Measurements from ENCODE around the gene ANKRD29. TPM values are rescaled to one million over a fixed set of nuclear protein-coding genes. Genes with fewer than 3 reads are reported as not detected.
"Not testable (repeated sequence)": the region's sequence is repeated elsewhere in the genome, so short reads cannot be mapped to it uniquely, and the experiment has no call there.

The ANKRD29 gene
- polyA plus RNA-seq, 3 donors: 0.55 to 0.93 (median 0.78) TPM

DNA sequence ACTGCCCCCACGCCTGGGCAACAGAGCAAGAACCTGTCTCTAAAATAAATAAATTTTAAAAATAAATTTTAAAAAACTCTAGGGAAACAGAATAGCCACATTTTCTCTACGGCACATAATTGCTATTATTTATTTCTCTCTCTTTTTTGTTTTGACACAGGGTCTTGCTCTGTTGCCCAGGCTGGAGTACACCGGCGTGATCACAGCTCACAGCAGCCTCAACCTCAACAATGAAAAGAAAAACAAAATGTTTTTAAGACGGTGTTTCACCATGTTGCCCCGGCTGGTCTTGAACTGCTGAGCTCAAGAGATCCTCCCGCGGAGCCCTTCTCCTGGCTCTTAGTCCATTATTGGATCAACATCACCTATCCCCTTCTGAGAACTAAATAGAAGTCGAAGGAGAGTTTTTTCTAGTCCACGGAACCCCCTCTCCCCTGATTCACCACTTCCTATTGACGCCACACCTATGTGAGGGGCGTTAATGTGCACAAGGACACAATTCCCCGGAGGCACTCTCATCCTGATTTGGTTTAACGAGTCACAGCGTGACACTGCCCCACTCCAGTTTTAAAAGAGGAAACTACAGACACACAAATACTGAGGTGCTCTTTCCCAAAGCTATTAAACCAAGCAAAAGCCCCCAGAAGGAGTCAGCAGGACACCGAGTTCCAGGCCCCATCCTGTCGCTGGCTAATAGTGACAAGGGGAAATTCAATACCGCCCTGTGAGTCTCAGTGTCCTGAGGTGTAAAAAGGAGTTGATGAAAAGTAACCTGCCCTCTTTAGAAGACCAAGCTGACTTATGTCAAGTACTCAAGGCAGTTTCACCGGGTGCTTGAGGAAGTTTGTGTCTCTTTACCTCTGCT, 77.5 kb downstream of the ANKRD29 start:
- peak in 2 of 3 donors; percentile 5 to 12 for DNase-seq (ENCODE audit: low read depth in 3 of 3, low spot score in 2 of 3)

DNA sequence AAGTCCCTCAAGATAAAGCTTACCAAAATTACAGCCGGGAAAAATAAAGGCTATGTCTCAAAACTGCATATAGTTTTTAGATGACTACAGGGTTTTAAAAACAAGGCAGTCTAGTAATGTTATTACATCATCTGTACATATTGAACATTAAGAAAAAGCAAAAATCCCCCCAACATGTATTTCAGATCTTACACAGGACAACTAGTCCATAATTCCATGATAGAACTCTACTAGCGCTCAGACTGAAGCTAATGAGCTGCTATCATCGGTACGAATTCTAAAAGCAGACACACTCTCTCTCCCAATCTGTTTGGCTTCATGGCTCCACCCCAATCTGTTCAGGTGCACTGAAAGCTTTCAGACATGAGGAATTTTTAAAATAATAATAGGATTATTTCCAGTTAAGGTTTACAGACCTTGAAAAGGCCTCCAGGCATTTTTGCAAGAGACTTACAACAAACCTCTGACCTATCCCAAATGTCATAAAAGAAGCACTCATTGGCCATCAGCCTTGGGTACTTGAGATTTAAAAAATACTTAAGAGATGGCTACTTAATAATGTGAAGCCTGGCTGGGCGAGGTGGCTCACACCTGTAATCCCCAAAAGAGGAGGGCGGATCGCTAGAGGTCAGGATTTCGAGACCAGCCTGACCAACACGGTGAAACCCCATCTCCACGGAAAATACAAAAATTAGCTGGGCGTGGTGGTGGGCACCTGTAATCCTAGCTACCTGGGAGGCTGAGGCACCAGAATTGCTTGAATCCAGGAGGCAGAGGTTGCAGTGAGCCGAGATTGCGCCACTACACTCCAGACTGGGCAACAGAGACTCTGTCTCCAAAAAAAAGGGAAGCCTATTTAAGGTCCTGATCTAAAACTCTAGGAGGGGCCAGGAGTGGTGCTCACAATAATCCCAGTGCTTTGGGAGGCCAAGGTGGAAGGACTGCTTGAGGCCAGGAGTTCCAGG, 78.4 kb downstream of the ANKRD29 start:
- no peak for DNase-seq (ENCODE audit: low read depth in 3 of 3, low spot score in 2 of 3)

- DNase-seq (ENCODE audit: low read depth in 3 of 3, low spot score in 2 of 3): no peak
These were observed 79.4 kb downstream of the ANKRD29 start for GRCh38 chr18:23583071-23583865.

GRCh38 chr18:23580677-23581367, 81.9 kb downstream of the ANKRD29 start:
- DNase-seq (ENCODE audit: low read depth in 3 of 3, low spot score in 2 of 3): no peak

DNA sequence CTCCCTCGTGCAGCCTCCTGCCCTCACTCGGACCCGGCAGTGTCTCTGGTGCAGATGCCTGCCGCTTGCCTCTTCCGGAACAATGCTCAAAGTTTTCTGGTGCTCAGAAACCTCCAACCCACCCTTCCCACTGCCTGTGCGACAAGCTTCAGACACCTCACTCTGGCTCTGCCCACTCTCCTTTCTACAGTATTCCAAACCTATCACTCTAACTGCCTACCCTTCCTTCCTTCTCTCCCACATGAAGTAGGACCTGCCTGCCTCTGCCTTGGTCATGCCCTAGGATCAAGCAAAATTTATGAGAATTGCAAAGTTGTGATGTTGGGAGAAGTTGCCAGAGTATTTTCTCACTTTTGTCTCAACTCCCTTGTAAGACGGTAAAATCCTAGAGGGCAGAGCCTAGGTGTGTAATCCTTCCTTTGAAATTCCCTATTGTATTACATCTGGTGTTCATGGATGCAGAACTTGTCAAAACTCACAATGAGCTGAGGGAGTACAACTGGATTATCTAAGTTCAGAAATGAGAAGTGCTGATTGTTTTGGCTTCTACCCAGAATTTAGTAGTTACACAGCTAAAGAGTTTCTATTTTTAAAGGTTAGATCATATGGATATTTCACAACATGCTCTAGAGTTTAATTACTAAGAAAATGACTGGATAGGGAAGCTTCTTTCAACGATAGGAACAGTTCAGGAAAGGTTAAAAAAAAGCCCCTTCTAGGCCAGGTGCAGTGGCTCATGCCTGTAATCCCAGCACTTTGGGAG, 83.6 kb downstream of the ANKRD29 start:
- no peak for DNase-seq (ENCODE audit: low read depth in 3 of 3, low spot score in 2 of 3)

DNA sequence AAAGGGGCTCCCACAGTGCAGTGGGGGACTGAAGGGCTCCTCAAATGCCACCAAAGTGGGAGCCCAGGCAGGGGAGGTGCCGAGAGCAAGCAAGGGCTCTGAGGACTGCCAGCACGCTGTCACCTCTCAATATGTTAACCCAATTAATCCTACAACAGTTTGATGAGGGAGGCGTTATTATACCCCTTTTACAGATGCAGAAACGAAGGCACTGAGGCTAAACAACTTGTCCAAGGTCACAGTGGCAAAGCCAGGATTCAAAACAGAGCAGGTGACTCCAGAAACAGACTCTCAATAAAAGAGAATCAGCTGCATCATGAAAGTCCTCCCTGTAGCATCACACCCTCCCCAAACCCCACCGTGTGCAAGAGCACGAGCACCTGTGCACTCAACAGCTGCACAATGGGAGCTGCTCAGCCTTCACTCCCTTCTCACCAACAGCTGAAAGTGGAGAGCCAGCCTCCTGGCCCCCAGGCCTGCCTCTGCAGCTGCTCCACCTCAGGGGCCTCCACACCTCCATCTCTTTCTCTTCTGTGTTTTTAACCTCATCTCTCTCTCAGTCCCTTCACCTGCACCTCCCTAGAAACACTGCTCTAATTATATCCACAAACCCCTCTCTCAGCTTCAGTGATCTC, 84.5 kb downstream of the ANKRD29 start:
- DNase-seq (ENCODE audit: low read depth in 3 of 3, low spot score in 2 of 3): no peak

DNA sequence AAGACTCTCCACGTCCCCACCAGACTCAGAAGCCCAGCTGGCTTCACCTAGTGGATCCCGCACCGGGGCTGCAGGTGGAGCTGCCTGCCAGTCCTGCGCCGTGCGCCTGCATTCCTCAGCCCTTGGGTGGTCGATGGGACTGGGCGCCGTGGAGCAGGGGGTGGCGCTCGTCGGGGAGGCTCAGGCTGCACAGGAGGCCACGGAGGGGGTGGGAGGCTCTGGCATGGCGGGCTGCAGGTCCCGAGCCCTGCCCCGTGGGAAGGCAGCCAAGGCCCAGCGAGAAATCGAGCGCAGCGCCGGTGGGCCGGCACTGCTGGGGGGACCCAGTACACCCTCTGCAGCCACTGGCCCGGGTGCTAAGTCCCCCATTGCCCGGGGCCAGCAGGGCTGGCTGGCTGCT, 85.2 kb downstream of the ANKRD29 start:
- not testable (repeated sequence) for DNase-seq (ENCODE audit: low read depth in 3 of 3, low spot score in 2 of 3)

- DNase-seq (ENCODE audit: low read depth in 3 of 3, low spot score in 2 of 3): no peak
These were observed 87.4 kb downstream of the ANKRD29 start for GRCh38 chr18:23575309-23575651.

GRCh38 chr18:23574611-23575308, 88.0 kb downstream of the ANKRD29 start:
- DNase-seq (ENCODE audit: low read depth in 3 of 3, low spot score in 2 of 3): no peak

GRCh38 chr18:23573626-23574431, 88.9 kb downstream of the ANKRD29 start:
- DNase-seq (ENCODE audit: low read depth in 3 of 3, low spot score in 2 of 3): no peak

- DNase-seq (ENCODE audit: low read depth in 3 of 3, low spot score in 2 of 3): no peak
These were observed 89.7 kb downstream of the ANKRD29 start for GRCh38 chr18:23573020-23573419.

DNA sequence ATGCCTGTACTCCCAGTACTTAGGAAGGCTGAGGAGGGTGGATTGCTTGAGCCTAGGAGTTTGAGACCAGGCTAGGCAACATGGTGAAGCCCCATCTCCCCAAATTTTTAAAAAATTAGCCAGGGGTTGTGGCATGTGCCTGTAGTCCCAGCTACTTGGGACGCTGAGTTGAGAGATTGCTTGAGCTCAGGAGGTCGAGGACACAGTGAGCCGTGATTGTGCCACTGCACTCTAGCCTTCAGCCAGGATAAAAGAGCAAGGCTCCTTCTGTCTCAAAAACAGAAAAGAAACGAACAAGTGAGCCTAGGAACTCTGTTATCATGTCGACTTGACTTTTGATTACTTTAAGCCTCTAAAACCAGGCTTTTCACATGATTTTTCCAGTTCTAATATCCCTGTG, 90.1 kb downstream of the ANKRD29 start:
- no peak for DNase-seq (ENCODE audit: low read depth in 3 of 3, low spot score in 2 of 3)

DNA sequence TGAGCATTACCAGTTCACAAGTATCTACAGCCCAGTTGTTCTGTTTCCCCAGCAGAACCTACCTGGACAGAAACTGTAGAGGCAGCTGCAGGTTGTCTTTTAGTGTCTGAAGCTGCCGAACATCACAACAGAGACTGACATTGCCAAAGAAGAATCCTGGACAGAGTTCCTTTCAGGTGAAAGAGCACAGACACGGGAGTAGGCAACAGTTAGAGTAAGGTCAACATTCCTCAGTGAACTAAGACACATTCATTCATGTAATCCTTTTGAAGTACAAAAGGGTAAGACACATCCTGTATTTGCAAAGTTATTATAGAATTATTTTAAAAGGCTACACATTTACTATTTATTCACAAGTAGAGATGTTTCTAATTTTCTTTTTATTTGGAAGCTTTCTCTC, 90.7 kb downstream of the ANKRD29 start:
- DNase-seq (ENCODE audit: low read depth in 3 of 3, low spot score in 2 of 3): no peak

- DNase-seq (ENCODE audit: low read depth in 3 of 3, low spot score in 2 of 3): no peak
These were observed 91.7 kb downstream of the ANKRD29 start for GRCh38 chr18:23570912-23571504.

DNA sequence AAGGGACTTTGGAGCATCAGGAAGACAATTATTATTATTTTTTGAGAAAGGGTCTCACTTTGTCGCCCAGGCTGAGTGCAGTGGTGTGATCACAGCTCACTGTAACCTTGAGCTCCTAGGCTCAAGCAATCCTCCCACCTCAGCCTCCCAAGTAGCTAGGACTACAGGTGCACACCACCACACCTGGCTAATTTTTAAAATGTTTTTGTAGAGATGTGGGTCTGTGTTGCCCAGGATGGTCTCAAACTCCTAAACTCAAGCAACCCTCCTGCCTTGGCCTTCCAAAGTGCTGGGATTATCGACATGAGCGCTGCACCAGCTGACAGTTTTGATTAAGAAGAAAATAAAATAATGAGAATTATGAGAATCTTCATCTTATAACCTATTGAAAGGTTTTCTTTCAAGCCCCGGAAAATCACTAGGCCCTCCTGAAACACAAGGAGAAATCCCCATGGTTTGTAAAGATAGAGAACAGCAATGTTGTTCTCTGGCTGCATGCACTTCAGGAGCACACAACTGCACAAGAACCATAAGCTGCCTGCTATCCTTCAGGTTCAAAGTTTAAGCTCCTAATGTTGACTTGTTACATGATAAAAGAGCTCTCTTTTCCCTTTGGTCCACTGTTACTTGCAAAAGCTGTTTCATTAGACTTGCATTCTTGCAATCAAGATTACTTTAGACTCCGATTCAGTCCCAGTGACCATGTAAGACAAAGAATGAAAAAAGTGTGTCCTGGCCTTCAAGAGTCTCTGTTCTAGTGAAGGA, 93.2 kb downstream of the ANKRD29 start:
- DNase-seq (ENCODE audit: low read depth in 3 of 3, low spot score in 2 of 3): no peak

Measured in right renal cortex interstitium (tissue), 3 donors.